NK-92 (cell line): ENCODE measurements around the gene ARMC2.
"Not testable (repeated sequence)": the region's sequence is repeated elsewhere in the genome, so short reads cannot be mapped to it uniquely, and the experiment has no call there.

Experiments
- DNase-seq: peaks from one replicate; lab custom pipeline; 2025; ENCODE audit not compliant: unreplicated experiment; lab: John Stamatoyannopoulos, UW

The ARMC2 gene

DNA sequence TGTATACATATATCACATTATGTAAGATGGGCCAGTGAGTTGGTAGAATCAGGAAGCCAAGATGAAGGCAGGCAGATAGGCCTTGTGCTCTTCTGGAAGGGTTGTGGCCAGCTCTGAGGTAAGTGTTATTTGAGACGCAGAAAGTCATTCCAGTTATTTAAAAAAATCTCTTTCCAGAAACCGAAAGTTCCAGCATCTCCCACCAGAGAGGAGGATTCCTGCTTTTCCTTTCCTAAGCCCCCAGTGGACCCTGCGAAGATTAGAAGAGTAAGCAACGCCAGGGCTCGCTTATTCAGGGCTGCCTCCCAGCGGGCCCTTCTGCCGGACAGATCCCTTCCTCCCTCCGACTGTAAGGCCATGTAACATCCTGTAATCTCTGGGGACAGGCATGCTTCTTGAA lies 20.4 kb downstream of the ARMC2 start:
- DNase-seq = no peak

DNA sequence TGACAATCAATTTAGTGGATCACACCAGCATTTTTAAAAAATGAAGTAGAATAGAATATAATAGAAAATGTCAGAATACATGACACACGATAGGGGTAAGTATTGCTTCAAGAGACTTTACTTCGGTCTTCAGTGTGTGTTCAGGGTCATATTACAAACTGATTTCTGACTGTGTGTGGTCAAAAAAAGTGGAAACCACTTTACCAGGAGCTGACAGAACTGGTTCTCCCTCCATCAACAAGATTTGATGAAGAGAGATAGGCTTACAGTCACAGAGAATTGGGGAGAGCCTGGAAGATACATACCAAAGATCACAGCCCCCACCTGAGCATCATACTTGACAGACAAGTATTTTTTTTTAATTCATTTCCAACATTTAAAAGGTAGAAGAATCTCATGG lies 21.7 kb downstream of the ARMC2 start:
- no peak for DNase-seq

DNA sequence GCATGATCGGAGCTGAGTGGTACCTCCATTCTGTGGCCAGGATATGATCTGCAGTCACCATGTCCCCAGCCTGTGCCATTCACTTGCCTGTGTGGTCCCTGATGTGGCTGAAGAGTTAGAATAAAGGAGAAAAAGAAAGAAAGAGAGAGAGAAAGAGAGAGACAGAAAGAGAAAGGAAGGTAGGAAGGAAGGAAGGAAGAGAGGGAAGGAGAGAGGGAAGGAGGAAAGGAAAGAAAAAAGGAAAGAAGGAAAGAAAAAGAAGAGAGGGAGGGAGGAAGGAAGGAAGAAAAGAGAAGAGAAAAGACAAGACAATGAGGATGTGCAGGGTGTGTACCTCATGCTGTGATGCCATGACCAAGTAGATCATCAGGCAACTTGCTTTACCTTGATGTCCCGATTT lies 22.1 kb downstream of the ARMC2 start:
- DNase-seq = no peak

DNA sequence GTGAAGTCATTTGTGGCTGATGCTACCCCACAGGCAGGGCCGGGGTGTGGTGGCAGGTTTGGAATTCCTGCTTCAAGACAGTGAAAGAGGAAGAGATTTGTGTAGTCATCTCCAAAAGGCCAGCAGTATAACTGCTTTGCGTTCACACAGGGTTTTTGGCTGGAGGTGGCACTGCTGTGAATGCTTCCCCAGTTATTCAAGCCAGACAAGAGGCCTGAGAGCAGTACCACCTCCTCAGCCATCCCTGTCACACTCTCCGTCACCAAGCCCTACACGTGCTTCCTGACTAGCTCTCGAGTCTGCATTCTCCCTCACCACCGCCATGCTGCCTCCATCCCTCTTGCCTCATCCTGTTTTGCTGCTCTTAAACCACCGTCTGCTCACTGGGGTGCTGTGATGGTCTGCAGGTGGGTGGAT lies 23.9 kb downstream of the ARMC2 start:
- no peak for DNase-seq

DNA sequence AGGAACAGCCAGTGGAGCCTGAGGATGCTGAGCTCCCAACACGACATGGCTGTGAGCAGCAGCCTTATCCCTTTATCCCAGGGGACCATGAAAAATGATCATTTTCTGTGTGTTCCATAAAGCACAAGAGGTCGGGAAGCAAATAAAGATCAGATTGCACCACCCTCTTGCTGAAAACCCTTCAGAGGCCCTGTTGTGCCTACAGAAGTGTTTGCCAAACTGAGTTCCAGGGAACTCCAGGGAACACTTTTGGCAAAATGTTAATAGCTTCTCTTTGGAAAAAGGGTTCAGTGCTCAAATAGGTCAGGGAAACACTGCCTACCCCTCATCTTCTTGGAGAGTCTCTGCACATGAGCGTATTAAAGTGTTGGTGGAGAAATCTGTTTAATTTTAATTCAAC lies 24.4 kb downstream of the ARMC2 start:
- DNase-seq = no peak

DNA sequence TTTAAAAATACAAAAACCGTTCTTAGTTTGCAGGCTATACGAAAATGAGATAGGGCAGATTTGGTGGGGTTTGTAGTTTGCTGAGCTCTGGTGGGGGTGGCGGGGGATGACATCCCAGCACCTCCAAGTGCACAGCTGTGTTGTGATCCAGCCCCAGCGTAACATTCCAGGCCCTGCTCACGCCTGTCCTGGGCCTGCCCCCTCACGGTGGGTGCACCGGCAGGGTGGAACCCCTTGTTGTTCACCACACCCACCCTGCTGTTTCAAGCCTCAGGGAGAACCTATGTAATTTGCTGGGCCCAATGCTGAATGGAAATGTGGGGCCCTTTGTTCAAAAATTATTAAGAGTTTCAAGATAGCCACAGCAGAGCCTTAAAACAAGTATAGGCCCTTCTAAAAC lies 25.0 kb downstream of the ARMC2 start:
- DNase-seq = no peak

DNA sequence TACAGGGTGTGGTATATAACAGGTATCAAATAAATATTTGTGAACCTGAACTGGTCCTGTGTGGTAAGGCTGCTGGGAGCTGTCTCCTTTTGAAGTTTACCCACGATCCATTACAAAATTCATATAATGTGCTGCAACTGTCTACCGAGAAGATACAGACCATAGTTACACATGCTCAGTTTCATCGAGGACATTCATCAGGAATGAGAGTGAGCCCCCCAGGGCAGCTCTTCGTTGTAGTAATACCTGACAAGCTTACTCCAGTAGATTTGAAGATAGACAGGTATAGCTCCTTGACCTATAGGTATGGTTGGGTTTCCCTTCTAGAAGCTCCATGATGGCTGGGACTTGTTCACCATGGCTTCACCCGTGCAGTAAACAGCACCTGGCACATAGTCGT lies 25.7 kb downstream of the ARMC2 start:
- no peak for DNase-seq

DNA sequence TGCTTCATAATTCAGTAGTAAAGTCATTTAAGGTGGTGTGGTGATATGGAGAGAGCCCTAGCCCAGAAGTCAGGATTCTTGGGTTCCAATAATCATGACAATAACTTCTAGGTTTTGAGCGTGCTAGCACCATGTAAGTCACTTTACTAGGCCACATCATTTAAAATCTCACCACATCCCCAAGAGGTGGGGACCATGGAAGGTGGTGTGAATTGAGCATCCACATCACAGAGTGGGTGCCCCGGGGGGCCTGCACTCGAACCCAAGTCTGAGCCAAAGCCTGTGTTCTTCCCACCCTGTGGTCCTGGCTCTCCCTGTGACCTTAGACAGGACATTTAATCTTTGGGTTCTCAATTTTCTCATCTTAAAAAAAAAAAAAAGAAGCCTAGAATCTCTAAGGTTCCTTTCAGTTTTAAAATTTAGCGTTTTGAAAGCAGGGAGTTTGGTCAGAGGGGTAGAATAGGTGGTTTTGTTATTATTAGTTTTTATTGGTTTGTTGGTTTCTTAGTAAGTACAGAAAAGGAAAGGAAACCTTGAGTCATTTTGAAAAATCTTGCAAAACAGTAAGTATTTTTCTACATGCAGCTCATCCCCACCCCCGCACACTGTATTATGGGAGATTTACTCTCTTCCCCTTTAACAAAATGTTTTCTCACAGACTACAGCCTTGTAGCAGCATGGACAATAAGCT lies 26.4 kb downstream of the ARMC2 start:
- no peak for DNase-seq

DNA sequence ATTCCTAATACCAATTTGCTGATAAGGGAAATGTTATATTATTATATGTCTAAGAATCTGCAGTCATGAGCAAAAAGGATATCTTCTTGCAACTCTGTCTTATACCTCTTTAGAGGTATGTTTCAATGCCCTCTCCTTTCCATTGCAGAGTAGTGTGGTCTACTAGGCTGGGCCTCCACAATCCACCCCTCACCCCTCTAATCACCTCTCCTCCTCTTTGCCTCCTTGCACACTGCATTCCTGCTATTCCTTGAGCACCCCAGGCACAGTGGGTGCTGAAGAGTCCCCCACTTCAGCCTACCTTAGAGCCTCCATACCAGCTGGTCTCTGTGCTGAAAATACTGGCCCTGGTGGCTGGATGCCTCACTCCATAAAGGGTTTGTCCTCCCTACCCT lies 26.9 kb downstream of the ARMC2 start:
- DNase-seq = no peak

DNA sequence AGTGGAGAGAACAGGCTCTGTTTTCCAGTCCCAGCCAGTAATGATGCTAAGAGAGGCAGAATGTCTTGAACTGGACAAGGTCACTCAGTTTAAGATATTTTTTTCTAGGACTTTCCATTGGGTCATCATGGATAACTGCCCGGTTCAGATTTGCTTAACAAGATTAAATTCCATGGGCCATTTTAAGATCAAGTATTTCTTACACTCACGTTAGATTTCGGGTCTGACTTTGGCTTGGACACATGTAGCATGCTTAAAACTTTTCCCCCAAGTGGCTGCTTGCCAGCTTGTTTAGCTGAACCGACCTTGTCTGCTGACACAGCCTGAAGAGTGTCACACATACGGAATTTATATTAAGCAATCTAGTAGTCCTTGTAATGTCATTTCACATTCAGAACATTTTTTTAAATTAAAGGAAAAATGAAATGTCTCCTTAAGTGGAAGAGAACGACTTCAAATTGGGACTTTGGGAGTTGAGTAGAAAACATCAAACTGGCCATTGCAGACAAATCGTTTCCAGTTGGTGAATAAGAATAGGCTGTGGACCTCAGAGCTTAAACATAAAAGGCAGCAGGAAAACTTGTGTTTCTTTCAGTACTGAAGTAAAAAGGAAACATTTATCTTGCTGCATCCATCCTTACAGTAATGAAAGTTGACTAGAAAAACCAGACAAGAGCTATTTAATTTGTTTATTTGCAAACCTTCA lies 29.0 kb downstream of the ARMC2 start:
- no peak for DNase-seq

DNA sequence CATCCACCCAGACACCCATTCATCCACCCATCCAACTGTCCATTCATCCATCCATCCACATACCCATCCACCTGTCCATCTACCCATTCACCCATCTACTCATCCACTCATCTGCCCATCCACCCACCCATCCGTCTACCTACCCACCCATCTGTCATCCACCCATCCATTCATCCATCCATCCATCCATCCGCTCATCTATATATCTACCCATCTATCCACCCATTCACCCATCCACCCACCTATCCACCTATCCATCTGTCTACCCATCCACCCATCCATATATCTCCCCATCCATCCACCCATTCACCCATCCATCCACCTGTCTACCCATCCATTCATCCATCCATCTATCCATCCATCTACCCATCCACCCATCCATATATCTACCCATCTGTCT lies 30.7 kb downstream of the ARMC2 start:
- DNase-seq = no peak

DNA sequence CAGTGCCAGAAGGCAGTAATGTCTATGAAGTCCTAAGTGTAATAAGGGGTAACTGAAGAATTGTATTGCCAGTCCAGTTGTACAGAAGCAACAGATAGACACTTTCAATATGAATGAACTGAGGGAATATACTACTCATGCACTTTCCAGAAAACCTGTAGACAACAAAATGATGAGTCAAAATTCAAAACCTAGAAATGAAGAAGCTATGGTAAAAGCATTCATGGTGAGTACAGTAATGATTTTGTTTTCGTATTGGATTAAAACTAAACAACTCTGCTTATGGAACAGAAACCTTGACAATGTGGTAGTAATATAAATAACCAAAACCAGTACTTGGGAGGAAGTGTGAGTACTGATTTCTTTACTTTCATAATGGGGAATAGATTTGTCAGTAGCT lies 35.0 kb downstream of the ARMC2 start:
- no peak for DNase-seq

DNA sequence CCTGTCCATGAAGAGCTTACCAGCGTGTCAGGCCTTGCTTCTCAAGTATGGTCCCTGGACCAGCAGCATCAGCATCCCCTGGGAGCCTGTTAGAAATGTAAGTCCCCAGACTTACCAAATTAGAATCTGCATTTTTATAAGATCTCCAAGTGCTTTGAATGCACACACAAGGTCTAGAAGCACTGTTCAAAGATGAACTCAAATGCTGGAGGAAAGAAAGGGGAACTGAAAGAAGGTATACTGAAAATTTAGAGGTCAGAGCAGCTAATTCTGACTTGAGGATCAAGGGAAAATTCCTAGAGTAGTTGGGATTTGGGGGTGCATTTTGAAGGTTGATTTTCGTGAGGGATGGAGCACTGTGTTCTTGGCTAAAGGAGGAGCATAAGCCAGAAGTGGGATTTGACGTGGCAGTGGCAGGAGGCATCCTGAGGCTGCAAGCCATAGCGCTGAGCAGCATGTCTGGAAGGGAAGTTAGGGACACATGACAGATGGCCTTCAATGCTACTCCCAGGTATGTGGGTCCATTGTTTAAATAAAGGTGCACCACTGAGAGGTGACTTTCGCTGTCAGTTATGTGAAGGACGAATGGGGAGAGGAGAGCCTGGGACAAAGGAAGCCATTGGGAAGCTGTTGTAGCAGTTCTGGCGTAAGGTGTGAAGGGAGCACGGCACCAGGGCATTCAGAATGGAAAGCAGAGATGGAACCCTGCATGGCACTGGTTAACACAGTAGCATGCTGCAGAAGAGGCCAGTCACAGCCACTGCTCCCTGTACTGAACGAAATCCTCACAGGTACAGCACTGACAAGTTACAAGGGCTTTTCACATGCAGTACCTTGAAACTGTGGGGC lies 36.2 kb downstream of the ARMC2 start:
- no peak for DNase-seq

DNA sequence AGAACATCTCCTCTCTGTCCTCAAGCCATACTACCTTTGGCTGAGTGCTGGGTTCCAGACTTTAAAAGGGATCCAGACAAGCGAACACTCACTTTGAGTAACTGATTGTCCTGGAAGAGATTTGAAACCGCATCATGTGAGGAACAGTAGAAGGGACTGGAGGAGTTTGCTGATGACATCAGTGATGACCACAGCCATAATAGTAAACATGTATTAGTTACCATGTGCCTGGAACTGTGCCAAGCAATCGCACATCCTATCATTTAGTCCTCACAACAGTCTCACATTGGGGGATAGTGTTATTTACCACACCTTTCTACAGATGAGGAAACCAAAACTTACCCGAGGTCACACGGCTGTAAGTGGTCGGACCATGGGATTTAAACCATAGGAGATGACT lies 39.8 kb downstream of the ARMC2 start:
- no peak for DNase-seq

DNA sequence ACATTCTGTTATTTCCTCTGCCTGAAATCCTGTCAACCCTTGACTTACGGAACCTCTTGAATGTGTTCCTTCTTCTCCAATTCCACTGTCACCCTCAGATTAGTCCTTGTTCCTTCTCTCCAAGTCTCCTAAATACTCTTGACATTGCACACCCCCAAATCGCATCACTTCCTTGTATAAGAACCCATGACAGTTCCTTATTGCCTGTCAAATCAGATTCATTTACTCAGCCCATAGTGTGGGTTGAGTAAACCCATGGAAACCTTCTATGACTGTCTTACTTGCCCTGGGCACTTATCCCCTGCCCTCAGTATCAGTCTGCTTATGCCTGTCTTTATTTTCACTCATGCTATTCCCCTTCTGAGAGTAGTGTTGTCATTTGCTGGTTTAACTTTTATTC lies 40.5 kb downstream of the ARMC2 start:
- no peak for DNase-seq

DNA sequence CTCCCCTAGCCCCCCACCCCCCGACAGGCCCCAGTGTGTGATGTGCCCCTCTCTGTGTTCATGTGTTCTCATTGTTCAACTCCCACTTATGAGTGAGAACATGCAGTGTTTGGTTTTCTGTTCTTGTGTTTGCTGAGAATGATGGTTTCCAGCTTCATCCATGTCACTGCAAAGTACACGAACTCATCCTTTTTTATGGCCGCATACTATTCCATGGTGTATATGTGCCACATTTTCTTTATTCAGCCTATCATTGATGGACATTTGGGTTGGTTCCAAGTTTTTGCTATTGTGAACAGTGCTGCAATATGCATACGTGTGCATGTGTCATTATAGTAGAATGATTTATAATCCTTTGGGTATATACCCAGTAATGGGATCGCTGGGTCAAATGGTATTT lies 42.7 kb downstream of the ARMC2 start:
- not testable (repeated sequence) for DNase-seq

DNA sequence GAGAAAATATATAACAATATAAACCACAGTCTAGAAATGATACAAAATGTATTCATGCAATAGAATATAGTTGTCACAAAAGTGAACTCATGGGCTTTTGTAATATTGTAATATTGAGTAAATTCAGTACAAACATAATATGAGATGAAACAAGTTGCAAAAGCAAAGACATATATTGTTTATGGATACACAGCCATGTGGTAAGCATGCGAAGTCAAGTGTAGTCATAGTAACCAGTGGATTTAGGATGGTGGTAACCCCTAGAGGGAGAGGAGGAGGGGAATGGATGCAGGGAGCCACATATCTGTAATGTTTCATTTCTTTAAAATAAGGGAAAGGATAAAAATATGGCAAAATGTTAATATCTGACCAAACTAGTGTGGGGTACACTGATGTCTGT lies 47.3 kb downstream of the ARMC2 start:
- DNase-seq = no peak

DNA sequence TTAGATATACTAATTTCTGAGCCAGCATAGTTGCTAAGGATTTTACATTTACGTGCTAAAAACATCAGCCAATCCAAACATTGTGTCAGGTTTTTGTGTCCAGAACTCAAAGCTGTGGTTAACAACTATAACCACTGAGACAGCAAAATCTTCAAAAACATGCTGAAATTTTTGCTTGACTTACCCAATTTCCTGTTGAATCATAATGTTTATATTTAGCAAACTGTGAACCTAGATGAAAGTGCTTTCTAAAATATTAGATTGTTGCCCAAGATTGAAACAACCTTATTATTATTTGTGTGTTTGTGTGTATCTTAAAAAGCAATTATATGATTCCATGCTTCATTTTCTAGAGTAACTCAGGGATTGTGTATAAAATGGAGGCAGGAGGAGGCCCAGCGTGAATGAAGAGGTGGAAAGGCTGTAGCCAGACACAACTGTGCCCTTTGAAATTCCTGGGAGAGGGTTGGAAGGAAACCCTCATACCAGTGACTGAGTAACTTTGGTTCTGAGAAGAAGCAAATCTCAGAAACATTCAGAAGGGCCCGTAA lies 48.0 kb downstream of the ARMC2 start:
- DNase-seq = no peak

DNA sequence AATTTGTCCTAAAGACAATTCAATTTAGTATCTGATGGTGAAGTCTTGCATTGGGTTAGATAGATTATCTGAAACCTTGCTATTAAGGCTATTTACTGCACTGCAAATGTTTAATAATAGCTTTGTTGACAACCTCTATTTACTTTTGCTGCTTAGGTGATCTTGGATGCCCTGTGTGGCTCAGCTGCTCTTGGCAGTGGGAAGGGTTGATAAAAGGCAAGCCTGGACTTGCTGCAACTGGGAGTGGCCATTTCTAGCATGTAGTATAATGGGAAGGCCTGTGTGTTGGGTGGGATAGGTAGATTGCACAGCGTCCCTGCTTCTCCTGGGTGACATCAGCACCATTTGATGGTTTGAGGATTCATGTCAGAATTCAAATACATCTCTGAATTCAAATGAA lies 49.1 kb downstream of the ARMC2 start:
- DNase-seq = no peak

DNA sequence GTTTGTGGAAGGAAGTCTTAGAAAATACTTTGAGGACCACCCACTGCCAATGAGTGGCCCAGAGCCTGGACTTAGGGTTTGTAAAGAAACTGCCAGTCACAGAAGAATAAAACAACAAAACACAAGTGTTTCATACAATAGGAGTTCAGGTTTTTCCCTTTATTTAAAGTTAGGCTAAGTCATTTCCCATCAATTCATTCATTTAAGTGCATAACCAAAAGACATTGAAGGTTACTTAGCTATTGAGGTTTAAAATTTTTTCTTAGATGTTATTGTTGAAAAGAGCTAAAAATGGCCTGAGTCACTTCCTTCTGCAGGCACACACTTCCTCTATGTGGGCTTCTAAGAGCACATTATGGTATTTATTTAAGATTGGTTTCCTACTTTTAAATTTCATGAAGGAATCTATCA lies 54.2 kb downstream of the ARMC2 start:
- DNase-seq = no peak

DNA sequence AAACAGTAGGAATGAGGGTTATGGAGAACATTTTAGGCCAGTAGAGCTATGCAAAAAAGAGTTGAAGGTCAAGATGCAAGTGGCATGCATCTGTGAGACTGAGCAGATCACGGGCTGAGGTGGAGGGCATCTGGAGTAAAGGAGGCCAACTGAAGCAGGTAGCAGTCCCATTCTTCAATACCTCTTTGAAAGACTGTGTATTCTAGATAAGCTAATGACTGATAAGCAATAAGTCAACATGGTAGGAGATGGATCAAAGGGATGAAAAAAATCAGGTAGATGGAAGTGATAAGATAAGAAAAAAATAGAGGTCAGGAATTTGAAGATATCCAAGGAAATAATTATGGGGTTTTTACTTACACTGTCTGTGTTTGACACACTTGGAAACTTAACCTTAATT lies 55.6 kb downstream of the ARMC2 start:
- DNase-seq = no peak

DNA sequence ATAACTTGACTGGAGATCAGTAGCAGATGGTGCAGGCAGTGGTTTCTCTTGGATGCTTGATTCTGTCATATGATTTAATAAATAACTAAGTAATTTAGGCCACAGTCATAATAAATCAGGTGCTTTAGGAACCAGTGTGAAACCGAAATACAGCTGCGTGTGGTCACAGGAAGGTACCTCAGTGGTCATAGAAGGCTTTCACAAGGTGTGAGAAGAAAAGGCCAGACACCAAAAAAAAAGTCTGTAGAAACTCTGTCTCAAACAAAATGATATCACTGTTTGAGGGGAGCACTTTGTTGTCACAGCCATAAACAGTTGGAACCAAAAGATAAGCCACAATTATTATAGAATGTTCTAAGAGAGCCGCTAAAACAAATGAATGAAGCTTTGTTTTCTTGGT lies 56.5 kb downstream of the ARMC2 start:
- no peak for DNase-seq
